HEK293 (cell line): ENCODE results near the gene ZNF121.

Experiments
- BCL11B ChIP-seq: fragments of 450-650 bp; formaldehyde crosslinking; IDR thresholded peaks from 2 replicates; pipeline ENCODE4 v1.5.1; 2016; ENCODE audit warnings: low read depth, missing biosample characterization, missing genetic modification characterization
- HOXD13 ChIP-seq: sonication (generic); formaldehyde crosslinking; IDR thresholded peaks from 2 replicates; pipeline ENCODE4 v1.8.0; 2022; ENCODE audit warnings: missing genetic modification reagents, borderline replicate concordance
- MEIS1 ChIP-seq: sonication (generic); formaldehyde crosslinking; IDR thresholded peaks from 2 replicates; pipeline ENCODE4 v1.8.1; 2022; ENCODE audit warnings: missing genetic modification reagents, mild to moderate bottlenecking, borderline replicate concordance
- SCRT1 ChIP-seq: fragments of 450-650 bp; formaldehyde crosslinking; IDR thresholded peaks from 2 replicates; pipeline ENCODE4 v1.5.1; 2016; ENCODE audit warnings: missing biosample characterization, missing genetic modification characterization, borderline replicate concordance
- SP2 ChIP-seq: fragments of 450-650 bp; formaldehyde crosslinking; IDR thresholded peaks from 2 replicates; pipeline ENCODE4 v1.5.1; 2016; ENCODE audit warnings: missing biosample characterization, missing genetic modification characterization
- SP3 ChIP-seq: fragments of 450-650 bp; formaldehyde crosslinking; IDR thresholded peaks from 2 replicates; pipeline ENCODE4 v1.5.1; 2016; ENCODE audit warnings: missing biosample characterization, missing genetic modification characterization
- ZBTB17 ChIP-seq: fragments of 450-650 bp; formaldehyde crosslinking; IDR thresholded peaks from 2 replicates; pipeline ENCODE4 v1.5.1; 2016; ENCODE audit warnings: missing biosample characterization, missing genetic modification characterization
- ZBTB20 ChIP-seq: fragments of 450-650 bp; formaldehyde crosslinking; IDR thresholded peaks from 2 replicates; pipeline ENCODE4 v1.5.1; 2016; ENCODE audit warnings: missing biosample characterization, missing genetic modification characterization
- ZBTB21 ChIP-seq: fragments of 450-650 bp; formaldehyde crosslinking; IDR thresholded peaks from 2 replicates; pipeline ENCODE4 v1.5.1; 2017; ENCODE audit warnings: missing biosample characterization, missing genetic modification characterization
- ZBTB7A ChIP-seq: fragments of 450-650 bp; formaldehyde crosslinking; IDR thresholded peaks from 2 replicates; pipeline ENCODE4 v1.5.1; 2016; ENCODE audit warnings: low read depth, missing biosample characterization, missing genetic modification characterization
- ZFHX2 ChIP-seq: fragments of 450-650 bp; formaldehyde crosslinking; conservative IDR thresholded peaks from 2 replicates; pipeline ENCODE4 v1.5.1; 2016; ENCODE audit warnings: missing biosample characterization, missing genetic modification characterization
- ZFP41 ChIP-seq: fragments of 450-650 bp; formaldehyde crosslinking; IDR thresholded peaks from 2 replicates; pipeline ENCODE4 v1.5.1; 2016; ENCODE audit warnings: missing biosample characterization, missing genetic modification characterization, borderline replicate concordance
- ZNF132 ChIP-seq: fragments of 450-650 bp; formaldehyde crosslinking; IDR thresholded peaks from 2 replicates; pipeline ENCODE4 v1.5.1; 2017; ENCODE audit warnings: missing biosample characterization, missing genetic modification characterization, borderline replicate concordance
- ZNF133 ChIP-seq: fragments of 450-650 bp; formaldehyde crosslinking; IDR thresholded peaks from 2 replicates; pipeline ENCODE4 v1.5.1; 2016; ENCODE audit warnings: missing biosample characterization, missing genetic modification characterization
- ZNF140 ChIP-seq: fragments of 450-650 bp; formaldehyde crosslinking; IDR thresholded peaks from 2 replicates; pipeline ENCODE4 v1.5.1; 2016; ENCODE audit warnings: missing biosample characterization, missing genetic modification characterization
- ZNF184 ChIP-seq: fragments of 450-650 bp; IDR thresholded peaks from 2 replicates; pipeline ENCODE4 v1.5.1; 2018; ENCODE audit warnings: missing biosample characterization, mild to moderate bottlenecking, missing genetic modification characterization
- ZNF211 ChIP-seq: fragments of 450-650 bp; formaldehyde crosslinking; IDR thresholded peaks from 2 replicates; pipeline ENCODE4 v1.5.1; 2016; ENCODE audit warnings: low read depth, missing biosample characterization, missing genetic modification characterization
- ZNF23 ChIP-seq: fragments of 450-650 bp; formaldehyde crosslinking; IDR thresholded peaks from 2 replicates; pipeline ENCODE4 v1.5.1; 2016; ENCODE audit warnings: missing biosample characterization, missing genetic modification characterization, borderline replicate concordance
- ZNF354C ChIP-seq: fragments of 450-650 bp; formaldehyde crosslinking; IDR thresholded peaks from 2 replicates; pipeline ENCODE4 v1.5.1; 2016; ENCODE audit warnings: missing biosample characterization, missing genetic modification characterization, low read depth, borderline replicate concordance
- ZNF366 ChIP-seq: fragments of 450-650 bp; formaldehyde crosslinking; conservative IDR thresholded peaks from 2 replicates; pipeline ENCODE4 v1.5.1; 2016; ENCODE audit warnings: missing biosample characterization, missing genetic modification characterization
- ZNF404 ChIP-seq: fragments of 450-650 bp; formaldehyde crosslinking; IDR thresholded peaks from 2 replicates; pipeline ENCODE4 v1.5.1; 2017; ENCODE audit warnings: missing biosample characterization, missing genetic modification characterization
- ZNF560 ChIP-seq: fragments of 450-650 bp; formaldehyde crosslinking; IDR thresholded peaks from 2 replicates; pipeline ENCODE4 v1.5.1; 2017; ENCODE audit warnings: missing biosample characterization, missing genetic modification characterization, borderline replicate concordance
- ZNF585B ChIP-seq: fragments of 450-650 bp; formaldehyde crosslinking; IDR thresholded peaks from 2 replicates; pipeline ENCODE4 v1.5.1; 2016; ENCODE audit warnings: missing biosample characterization, missing genetic modification characterization
- ZNF600 ChIP-seq: fragments of 450-650 bp; formaldehyde crosslinking; IDR thresholded peaks from 2 replicates; pipeline ENCODE4 v1.5.1; 2016; ENCODE audit warnings: missing biosample characterization, missing genetic modification characterization
- ZNF654 ChIP-seq: fragments of 450-650 bp; formaldehyde crosslinking; IDR thresholded peaks from 2 replicates; pipeline ENCODE4 v1.5.1; 2016; ENCODE audit warnings: low read depth, missing biosample characterization, missing genetic modification characterization
- ZNF658 ChIP-seq: fragments of 450-650 bp; formaldehyde crosslinking; IDR thresholded peaks from 2 replicates; pipeline ENCODE4; 2016; ENCODE audit warnings: missing biosample characterization, missing genetic modification characterization
- ZNF664 ChIP-seq: fragments of 450-650 bp; formaldehyde crosslinking; IDR thresholded peaks from 2 replicates; pipeline ENCODE4 v1.5.1; 2016; ENCODE audit warnings: missing biosample characterization, missing genetic modification characterization
- ZNF677 ChIP-seq: fragments of 450-650 bp; IDR thresholded peaks from 2 replicates; pipeline ENCODE4 v1.5.0; 2018; ENCODE audit warnings: missing biosample characterization, mild to moderate bottlenecking, missing genetic modification characterization, moderate library complexity
- ZNF701 ChIP-seq: fragments of 450-650 bp; formaldehyde crosslinking; IDR thresholded peaks from 2 replicates; pipeline ENCODE4 v1.5.1; 2016; ENCODE audit warnings: missing biosample characterization, missing genetic modification characterization
- ZSCAN23 ChIP-seq: fragments of 450-650 bp; formaldehyde crosslinking; IDR thresholded peaks from 2 replicates; pipeline ENCODE4 v1.5.1; 2016; ENCODE audit warnings: missing biosample characterization, missing genetic modification characterization
- TF ChIP-seq, protein P1 (sequence below): fragments of 450-650 bp; formaldehyde crosslinking; IDR thresholded peaks from 2 replicates; pipeline ENCODE4 v1.5.1; 2016; ENCODE audit warnings: missing biosample characterization, missing genetic modification characterization
- TF ChIP-seq, protein P2 (sequence below): fragments of 450-650 bp; formaldehyde crosslinking; optimal IDR thresholded peaks from 2 replicates; pipeline ENCODE3; 2016; ENCODE audit warnings: missing biosample characterization, mild to moderate bottlenecking, missing genetic modification characterization
- TF ChIP-seq, protein P3 (sequence below): fragments of 450-650 bp; formaldehyde crosslinking; IDR thresholded peaks from 2 replicates; pipeline ENCODE4 v1.5.1; 2016; ENCODE audit warnings: missing biosample characterization, missing genetic modification characterization
- TF ChIP-seq, protein P4 (sequence below): sonication (generic); formaldehyde crosslinking; IDR thresholded peaks from 2 replicates; pipeline ENCODE4 v1.8.1; 2022; ENCODE audit warnings: mild to moderate bottlenecking, moderate library complexity, missing genetic modification reagents
- TF ChIP-seq, protein P5 (sequence below): fragments of 450-650 bp; formaldehyde crosslinking; IDR thresholded peaks from 2 replicates; pipeline ENCODE4 v1.5.1; 2016; ENCODE audit warnings: missing biosample characterization, missing genetic modification characterization

Gene ZNF121

DNA sequence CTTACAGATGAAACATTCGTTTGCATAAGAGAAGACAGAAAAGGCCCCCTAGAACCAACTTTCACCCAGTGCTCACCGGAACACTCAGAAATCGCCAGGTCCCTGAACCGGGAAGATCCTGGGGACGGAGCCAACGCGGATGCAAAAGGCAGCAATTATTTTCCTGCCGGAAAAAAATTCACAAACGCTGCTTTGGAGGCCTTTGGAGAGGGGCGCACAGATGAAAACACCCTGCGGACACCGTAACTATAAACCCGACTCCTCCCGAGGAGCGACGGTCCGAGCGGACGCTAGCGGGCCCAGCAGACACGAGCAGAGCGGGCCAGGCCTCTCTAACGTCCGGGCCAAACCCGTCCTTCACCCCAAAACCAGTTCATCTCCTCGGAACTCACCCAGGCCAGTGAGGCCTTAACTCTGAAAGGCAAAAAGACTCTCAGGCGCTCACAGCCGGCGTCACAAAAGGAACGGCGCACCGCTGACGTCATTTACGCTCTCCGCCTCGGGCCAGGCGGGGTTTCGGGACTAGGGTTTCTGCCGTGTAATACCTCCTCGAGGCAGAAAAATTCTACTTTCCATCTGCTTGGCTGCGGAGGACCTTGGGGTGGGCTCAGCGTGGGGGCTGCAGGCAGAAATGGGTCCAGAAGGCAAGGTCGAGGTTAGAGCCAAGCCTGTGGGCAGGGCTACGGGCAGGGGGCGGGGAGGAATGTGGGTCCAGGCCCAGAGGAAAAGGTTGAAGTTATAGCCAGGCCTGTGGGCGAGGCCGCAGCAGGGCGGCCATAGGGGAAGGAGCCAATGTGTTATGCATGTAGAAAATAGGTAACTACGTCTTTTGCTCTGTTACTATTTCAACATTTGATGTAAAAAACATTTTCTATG is 45.9 kb downstream of the ZNF121 start, which contains the start of gene ZNF426 (continued):
- TF ChIP-seq SCRT1 (tag by site-specific recombination) = no peak
- peak; percentile 72 for TF ChIP-seq SP2 (tag by site-specific recombination)
- no peak for TF ChIP-seq ZNF658
- no peak for TF ChIP-seq ZNF23 (tag by site-specific recombination)
- peak; percentile 68; the same call in 1 of the 2 replicates for TF ChIP-seq ZBTB20 (tag by site-specific recombination)
- TF ChIP-seq ZNF211 (tag by site-specific recombination) = no peak
- no peak for TF ChIP-seq ZNF140 (tag by site-specific recombination)
- TF ChIP-seq MEIS1 = no peak
- no peak for TF ChIP-seq ZNF654 (tag by site-specific recombination)
- 0 out of 2 replicates have a peak, but pooled peaks have one; percentile 30 for TF ChIP-seq ZNF366 (tag by site-specific recombination)
- TF ChIP-seq HOXD13 (CRISPR knock-in tag) = 0 out of 2 replicates have a peak, but pooled peaks have one; percentile 12
- no peak for TF ChIP-seq ZNF585B (tag by site-specific recombination)
- TF ChIP-seq, protein P1, sequence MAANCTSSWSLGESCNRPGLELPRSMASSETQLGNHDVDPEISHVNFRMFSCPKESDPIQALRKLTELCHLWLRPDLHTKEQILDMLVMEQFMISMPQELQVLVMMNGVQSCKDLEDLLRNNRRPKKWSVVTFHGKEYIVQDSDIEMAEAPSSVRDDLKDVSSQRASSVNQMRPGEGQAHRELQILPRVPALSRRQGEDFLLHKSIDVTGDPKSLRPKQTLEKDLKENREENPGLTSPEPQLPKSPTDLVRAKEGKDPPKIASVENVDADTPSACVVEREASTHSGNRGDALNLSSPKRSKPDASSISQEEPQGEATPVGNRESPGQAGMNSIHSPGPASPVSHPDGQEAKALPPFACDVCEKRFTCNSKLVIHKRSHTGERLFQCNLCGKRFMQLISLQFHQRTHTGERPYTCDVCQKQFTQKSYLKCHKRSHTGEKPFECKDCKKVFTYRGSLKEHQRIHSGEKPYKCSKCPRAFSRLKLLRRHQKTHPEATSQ (tag by site-specific recombination) = no peak
- TF ChIP-seq, protein P2, sequence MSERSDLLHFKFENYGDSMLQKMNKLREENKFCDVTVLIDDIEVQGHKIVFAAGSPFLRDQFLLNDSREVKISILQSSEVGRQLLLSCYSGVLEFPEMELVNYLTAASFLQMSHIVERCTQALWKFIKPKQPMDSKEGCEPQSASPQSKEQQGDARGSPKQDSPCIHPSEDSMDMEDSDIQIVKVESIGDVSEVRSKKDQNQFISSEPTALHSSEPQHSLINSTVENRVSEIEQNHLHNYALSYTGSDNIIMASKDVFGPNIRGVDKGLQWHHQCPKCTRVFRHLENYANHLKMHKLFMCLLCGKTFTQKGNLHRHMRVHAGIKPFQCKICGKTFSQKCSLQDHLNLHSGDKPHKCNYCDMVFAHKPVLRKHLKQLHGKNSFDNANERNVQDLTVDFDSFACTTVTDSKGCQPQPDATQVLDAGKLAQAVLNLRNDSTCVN (tag by site-specific recombination) = peak; percentile 17
- TF ChIP-seq ZNF701 (tag by site-specific recombination) = no peak
- no peak for TF ChIP-seq ZNF184 (tag by site-specific recombination)
- TF ChIP-seq, protein P3, sequence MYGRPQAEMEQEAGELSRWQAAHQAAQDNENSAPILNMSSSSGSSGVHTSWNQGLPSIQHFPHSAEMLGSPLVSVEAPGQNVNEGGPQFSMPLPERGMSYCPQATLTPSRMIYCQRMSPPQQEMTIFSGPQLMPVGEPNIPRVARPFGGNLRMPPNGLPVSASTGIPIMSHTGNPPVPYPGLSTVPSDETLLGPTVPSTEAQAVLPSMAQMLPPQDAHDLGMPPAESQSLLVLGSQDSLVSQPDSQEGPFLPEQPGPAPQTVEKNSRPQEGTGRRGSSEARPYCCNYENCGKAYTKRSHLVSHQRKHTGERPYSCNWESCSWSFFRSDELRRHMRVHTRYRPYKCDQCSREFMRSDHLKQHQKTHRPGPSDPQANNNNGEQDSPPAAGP (tag by site-specific recombination) = peak; percentile 14; the same call in 1 of the 2 replicates
- TF ChIP-seq, protein P4, sequence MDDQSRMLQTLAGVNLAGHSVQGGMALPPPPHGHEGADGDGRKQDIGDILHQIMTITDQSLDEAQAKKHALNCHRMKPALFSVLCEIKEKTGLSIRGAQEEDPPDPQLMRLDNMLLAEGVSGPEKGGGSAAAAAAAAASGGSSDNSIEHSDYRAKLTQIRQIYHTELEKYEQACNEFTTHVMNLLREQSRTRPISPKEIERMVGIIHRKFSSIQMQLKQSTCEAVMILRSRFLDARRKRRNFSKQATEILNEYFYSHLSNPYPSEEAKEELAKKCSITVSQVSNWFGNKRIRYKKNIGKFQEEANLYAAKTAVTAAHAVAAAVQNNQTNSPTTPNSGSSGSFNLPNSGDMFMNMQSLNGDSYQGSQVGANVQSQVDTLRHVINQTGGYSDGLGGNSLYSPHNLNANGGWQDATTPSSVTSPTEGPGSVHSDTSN (CRISPR knock-in tag) = peak; percentile 71; the same call in 1 of the 2 replicates
- TF ChIP-seq ZNF132 (tag by site-specific recombination) = no peak
- no peak for TF ChIP-seq ZNF354C (tag by site-specific recombination)
- TF ChIP-seq ZNF600 (tag by site-specific recombination) = no peak
- no peak for TF ChIP-seq ZNF677 (tag by site-specific recombination)
- TF ChIP-seq ZFP41 (tag by site-specific recombination) = no peak
- peak; percentile 98 for TF ChIP-seq ZBTB21
- no peak for TF ChIP-seq BCL11B (tag by site-specific recombination)
- TF ChIP-seq ZSCAN23 (tag by site-specific recombination) = no peak
- TF ChIP-seq SP3 (tag by site-specific recombination) = peak; percentile 70
- TF ChIP-seq ZFHX2 (tag by site-specific recombination) = peak; percentile 66
- no peak for TF ChIP-seq ZNF133 (tag by site-specific recombination)
- no peak for TF ChIP-seq ZNF664 (tag by site-specific recombination)
- no peak for TF ChIP-seq ZNF560 (tag by site-specific recombination)
- TF ChIP-seq ZNF404 (tag by site-specific recombination) = no peak
- TF ChIP-seq, protein P5, sequence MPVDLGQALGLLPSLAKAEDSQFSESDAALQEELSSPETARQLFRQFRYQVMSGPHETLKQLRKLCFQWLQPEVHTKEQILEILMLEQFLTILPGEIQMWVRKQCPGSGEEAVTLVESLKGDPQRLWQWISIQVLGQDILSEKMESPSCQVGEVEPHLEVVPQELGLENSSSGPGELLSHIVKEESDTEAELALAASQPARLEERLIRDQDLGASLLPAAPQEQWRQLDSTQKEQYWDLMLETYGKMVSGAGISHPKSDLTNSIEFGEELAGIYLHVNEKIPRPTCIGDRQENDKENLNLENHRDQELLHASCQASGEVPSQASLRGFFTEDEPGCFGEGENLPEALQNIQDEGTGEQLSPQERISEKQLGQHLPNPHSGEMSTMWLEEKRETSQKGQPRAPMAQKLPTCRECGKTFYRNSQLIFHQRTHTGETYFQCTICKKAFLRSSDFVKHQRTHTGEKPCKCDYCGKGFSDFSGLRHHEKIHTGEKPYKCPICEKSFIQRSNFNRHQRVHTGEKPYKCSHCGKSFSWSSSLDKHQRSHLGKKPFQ = no peak
- TF ChIP-seq ZBTB7A (tag by site-specific recombination) = no peak
- TF ChIP-seq ZBTB17 (tag by site-specific recombination) = peak; percentile 77; the same call in 1 of the 2 replicates
